Mucosa of stomach (tissue), 1 donor: ENCODE results near the gene DLG2.
"Not testable (repeated sequence)": the region's sequence is repeated elsewhere in the genome, so short reads cannot be mapped to it uniquely, and the experiment has no call there.

Source experiments
- H3K27me3 ChIP-seq: one replicate; pipeline ENCODE4 v1.7.0; 2013; ENCODE audit warnings: mild to moderate bottlenecking, low read length; ENCODE audit not compliant: control insufficient read depth, insufficient read depth
- H3K36me3 ChIP-seq: one replicate; pipeline ENCODE4 v1.7.0; 2013; ENCODE audit warnings: low read length; ENCODE audit not compliant: control insufficient read depth, insufficient read depth
- H3K4me1 ChIP-seq: one replicate; pipeline ENCODE4 v1.7.0; 2013; ENCODE audit warnings: mild to moderate bottlenecking, low read length; ENCODE audit not compliant: control insufficient read depth, insufficient read depth
- H3K4me3 ChIP-seq: one replicate; pipeline ENCODE4 v1.7.0; 2013; ENCODE audit warnings: low read length
- H3K9ac ChIP-seq: one replicate; pipeline ENCODE4 v1.7.0; 2013; ENCODE audit warnings: mild to moderate bottlenecking, low read length, moderate library complexity
- H3K9me3 ChIP-seq: one replicate; pipeline ENCODE4 v1.7.0; 2013; ENCODE audit warnings: mild to moderate bottlenecking, low read length, moderate library complexity; ENCODE audit not compliant: control insufficient read depth
- donor health status: Pancreatic carcinoma.

Gene DLG2

DNA sequence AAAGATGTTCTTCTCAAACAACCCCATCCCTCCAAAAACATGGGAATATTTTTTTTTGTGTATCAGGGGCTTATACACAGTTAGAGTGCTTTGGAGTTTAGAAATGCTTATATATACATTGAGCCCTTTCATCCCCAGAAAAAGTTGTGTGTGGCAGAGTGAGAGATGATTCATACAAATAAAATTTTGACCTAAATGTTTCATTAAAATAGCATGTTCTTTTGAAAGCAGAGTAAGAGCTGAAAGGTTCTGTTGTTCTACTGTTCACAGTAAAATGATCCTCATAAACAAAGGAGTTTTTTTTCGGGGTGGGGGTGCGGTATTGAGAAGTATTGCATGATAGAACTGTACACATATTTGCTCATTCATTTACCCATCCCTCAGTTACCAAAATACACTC, 512.4 kb downstream of the DLG2 start:
- no peak overlapping the region for H3K4me3 ChIP-seq
- no peaks in the 10 kb centered on the region for H3K9me3 ChIP-seq
- no peaks in the 10 kb centered on the region for H3K36me3 ChIP-seq
- H3K27me3 ChIP-seq, result no peaks in the 10 kb centered on the region
- no peak overlapping the region for H3K9ac ChIP-seq
- no peaks in the 10 kb centered on the region for H3K4me1 ChIP-seq

DNA sequence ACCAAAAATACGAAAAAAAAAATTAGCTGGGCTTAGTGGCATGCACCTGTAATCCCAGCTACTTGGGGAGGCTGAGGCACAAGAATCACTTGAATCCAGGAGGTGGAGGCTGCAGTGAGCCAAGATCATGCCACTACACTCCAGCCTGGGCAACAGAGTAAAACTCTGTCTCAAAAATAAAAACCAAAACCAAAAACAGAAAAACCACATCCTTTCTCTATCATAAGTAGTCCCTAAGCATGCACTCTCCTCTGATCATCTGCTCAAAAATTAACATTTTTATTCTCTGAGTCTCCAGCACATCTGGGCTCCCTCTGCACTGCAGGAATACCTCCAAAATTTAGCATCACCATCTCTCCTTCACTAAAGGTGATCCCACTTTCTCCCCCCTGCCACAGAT, 516.9 kb downstream of the DLG2 start:
- not testable (repeated sequence) for H3K36me3 ChIP-seq, H3K9me3 ChIP-seq, H3K9ac ChIP-seq, H3K4me3 ChIP-seq, H3K27me3 ChIP-seq, H3K4me1 ChIP-seq

GRCh38 chr11:85109141-85109540, 518.0 kb downstream of the DLG2 start:
- no peaks in the 10 kb centered on the region for H3K27me3 ChIP-seq
- no peak overlapping the region for H3K4me3 ChIP-seq
- H3K4me1 ChIP-seq, result no peaks in the 10 kb centered on the region
- no peaks in the 10 kb centered on the region for H3K36me3 ChIP-seq
- no peaks in the 10 kb centered on the region for H3K9me3 ChIP-seq
- no peak overlapping the region for H3K9ac ChIP-seq

DNA sequence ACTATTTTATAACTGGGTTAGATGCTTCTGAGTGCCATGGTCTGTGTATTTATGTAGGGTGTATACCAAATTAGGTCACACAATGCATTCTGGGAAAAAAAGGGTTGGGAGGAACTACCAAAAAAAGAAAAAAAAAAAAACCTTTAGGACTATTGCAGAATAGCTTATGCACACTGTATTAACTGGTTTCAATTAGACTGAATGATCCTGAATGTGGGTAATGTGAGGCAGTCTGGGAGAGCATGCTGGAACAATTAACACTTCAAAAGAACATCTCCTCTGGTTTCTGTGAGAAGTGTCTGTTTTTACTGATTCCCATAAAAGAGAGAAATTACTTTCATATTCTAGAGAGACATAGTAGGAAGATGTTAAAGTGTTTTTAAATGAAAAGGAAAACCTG, 521.3 kb downstream of the DLG2 start:
- no peak overlapping the region for H3K4me3 ChIP-seq
- H3K36me3 ChIP-seq, result no peaks in the 10 kb centered on the region
- H3K9ac ChIP-seq, result no peak overlapping the region
- H3K9me3 ChIP-seq, result no peaks in the 10 kb centered on the region
- no peaks in the 10 kb centered on the region for H3K27me3 ChIP-seq
- no peaks in the 10 kb centered on the region for H3K4me1 ChIP-seq

GRCh38 chr11:85099522-85099921, 527.6 kb downstream of the DLG2 start:
- H3K4me3 ChIP-seq, result no peak overlapping the region
- H3K9ac ChIP-seq, result no peak overlapping the region
- H3K9me3 ChIP-seq, result no peaks in the 10 kb centered on the region
- H3K27me3 ChIP-seq, result no peaks in the 10 kb centered on the region
- no peaks in the 10 kb centered on the region for H3K36me3 ChIP-seq
- H3K4me1 ChIP-seq, result no peaks in the 10 kb centered on the region

- Histone ChIP-seq H3K36me3 (no peaks in the 10 kb centered on the region), H3K9me3 (no peaks in the 10 kb centered on the region), H3K9ac (no peak overlapping the region), H3K4me1 (no peaks in the 10 kb centered on the region), H3K27me3 (no peaks in the 10 kb centered on the region), H3K4me3 (no peak overlapping the region)
Measured at GRCh38 chr11:85098996-85099395, 528.1 kb downstream of the DLG2 start.

DNA sequence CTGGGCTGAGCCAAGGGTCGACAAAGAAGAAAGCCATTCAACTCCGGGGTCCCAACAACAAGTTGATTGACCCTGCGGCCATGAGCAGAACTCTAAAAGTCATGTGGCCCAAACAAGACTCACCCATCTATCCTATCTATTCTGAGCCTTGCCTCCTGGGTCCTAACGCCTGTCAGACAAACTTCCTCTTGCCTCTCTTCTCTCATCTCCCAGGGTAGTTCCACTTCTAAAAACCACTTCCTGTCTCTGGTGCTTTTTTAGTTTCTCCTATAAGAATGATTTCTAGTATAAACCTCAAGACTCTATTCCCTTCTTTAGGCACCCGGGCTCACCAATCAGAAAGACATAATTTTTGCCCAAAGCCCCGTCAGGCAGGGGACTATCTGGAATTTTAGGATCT, 530.2 kb downstream of the DLG2 start:
- no peak overlapping the region for H3K4me3 ChIP-seq
- no peak overlapping the region for H3K9ac ChIP-seq
- H3K4me1 ChIP-seq, result no peaks in the 10 kb centered on the region
- no peaks in the 10 kb centered on the region for H3K27me3 ChIP-seq
- no peaks in the 10 kb centered on the region for H3K9me3 ChIP-seq
- H3K36me3 ChIP-seq, result no peaks in the 10 kb centered on the region

DNA sequence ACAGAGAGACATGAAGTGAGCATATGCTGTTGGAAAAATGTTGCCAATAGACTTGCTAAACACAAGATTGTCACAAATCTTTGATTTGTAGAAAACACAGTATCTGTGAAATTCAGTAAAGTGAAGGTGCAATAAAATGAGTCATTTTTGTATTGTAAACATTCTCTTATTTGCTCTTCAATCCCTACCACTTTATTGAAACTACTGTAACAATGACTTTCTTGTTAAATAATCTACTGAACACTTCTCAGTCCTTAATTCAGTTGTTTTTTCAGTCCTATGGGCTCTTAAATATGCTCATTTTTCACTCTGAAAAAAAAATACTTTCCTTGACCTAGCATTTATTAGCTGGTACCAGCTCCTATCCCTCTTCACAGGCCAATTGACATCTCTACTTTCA, 531.9 kb downstream of the DLG2 start:
- no peaks in the 10 kb centered on the region for H3K4me1 ChIP-seq
- no peak overlapping the region for H3K4me3 ChIP-seq
- no peaks in the 10 kb centered on the region for H3K36me3 ChIP-seq
- no peak overlapping the region for H3K9ac ChIP-seq
- no peaks in the 10 kb centered on the region for H3K27me3 ChIP-seq
- no peaks in the 10 kb centered on the region for H3K9me3 ChIP-seq

DNA sequence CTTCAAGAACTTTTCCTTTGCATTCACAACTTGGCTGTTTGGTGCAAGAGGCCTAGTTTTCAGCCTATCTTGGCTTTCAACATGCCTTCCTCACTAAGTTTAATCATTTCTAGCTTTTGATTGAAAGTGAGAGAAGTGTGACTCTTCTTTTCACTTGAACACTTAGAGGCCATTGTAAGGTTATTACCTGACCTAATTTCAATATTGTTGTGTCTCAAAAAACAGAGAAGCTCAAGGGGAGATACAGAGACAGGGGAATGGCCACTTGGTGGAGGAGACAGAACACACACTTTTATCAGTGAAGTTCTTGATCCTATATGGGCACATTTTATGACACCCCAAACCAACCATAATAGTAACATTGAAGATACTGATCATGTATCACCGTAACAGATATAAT, 532.3 kb downstream of the DLG2 start:
- Histone ChIP-seq H3K9me3 (no peaks in the 10 kb centered on the region), H3K4me1 (no peaks in the 10 kb centered on the region), H3K4me3 (no peak overlapping the region), H3K27me3 (no peaks in the 10 kb centered on the region), H3K36me3 (no peaks in the 10 kb centered on the region), H3K9ac (no peak overlapping the region)

DNA sequence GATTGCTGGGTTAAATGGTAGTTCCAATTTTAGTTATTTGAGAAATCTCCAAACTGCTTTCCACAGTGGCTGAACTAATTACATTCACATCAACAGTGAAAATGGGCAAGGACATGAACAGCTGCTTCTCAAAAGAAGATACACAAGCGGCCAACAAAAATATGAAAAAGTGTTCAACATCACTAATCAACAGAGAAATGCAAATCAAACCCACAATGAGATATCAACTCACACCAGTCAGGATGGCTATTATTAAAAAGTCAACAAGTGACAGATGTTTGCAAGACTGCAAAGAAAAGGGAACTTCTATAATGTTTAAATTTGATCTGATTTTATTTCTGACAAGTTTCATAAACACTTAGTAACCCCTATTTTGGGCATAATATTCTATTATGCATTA, 537.5 kb downstream of the DLG2 start:
- Histone ChIP-seq H3K4me1 (no peaks in the 10 kb centered on the region), H3K9ac (no peak overlapping the region), H3K36me3 (no peaks in the 10 kb centered on the region), H3K9me3 (no peaks in the 10 kb centered on the region), H3K27me3 (no peaks in the 10 kb centered on the region), H3K4me3 (no peak overlapping the region)

DNA sequence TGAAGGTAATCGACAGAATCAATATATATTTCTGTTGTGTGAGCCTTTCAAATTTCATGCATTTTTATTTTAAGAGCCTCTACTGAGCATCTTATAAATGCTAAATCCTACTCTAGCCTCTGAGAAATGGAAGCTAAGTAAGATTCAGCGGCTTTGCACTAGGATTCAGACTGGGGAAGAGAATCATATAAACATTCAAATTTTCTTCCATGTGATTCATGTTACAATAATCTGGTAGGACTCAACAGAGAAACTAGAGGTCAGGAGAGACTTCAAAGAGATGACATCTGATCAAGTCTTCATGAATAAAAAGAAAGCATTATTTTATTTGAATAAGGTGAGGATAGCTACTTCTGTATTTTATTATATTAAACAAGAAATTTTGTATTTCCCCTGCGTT, 538.9 kb downstream of the DLG2 start:
- H3K9me3 ChIP-seq, result no peaks in the 10 kb centered on the region
- no peaks in the 10 kb centered on the region for H3K27me3 ChIP-seq
- no peak overlapping the region for H3K4me3 ChIP-seq
- no peaks in the 10 kb centered on the region for H3K36me3 ChIP-seq
- H3K9ac ChIP-seq, result no peak overlapping the region
- no peaks in the 10 kb centered on the region for H3K4me1 ChIP-seq

DNA sequence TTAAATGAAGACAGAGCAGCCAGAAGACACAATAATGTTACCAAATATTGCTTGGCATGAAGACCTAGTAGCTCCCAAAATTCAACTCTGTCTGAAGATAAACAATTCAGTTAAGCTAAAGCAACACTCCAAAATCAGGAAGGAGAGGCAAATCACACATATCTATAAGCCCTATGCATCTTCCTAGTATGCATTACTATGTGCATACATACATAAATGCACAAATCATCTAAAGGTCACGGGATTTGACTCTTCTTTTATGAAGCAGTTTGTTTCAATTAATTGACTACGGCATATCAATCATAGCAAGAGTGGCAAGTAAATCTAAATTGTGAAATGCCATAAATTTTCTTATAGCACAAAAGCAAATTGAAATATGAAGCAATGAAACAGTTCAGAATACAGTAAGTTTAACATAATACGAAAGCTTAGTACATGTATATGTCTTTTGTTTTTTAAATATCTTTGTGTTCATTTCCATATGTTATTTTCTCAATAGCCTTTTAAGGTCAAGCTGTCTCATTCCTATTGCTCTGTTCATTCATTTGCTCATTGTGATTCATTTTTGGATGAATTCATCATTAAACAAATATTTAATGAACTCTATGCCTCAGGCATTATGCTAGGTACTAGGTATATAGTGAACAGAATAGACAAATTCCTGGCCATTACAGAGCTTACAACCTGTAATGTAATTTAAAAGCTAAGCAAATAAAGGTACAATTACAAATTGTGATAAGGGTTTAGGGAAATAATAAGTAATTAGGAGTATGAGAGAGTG, 540.5 kb downstream of the DLG2 start:
- Histone ChIP-seq H3K9ac (no peak overlapping the region), H3K4me3 (no peak overlapping the region), H3K4me1 (no peaks in the 10 kb centered on the region), H3K36me3 (no peaks in the 10 kb centered on the region), H3K9me3 (no peaks in the 10 kb centered on the region), H3K27me3 (no peaks in the 10 kb centered on the region)
